DOHH2 (cell line): ENCODE measurements around the gene KCNQ1.

Source experiments
- H3F3A ChIP-seq: fragments of 200-600 bp; sonication (generic), shearing (Covaris generic); 2 replicates; pipeline ENCODE4 v1.6.0; 2016; ENCODE audit warnings: antibody characterized with exemption, mild to moderate bottlenecking; ENCODE audit not compliant: control insufficient read depth, insufficient read depth
- H3K27ac ChIP-seq: fragments of 200-600 bp; sonication (generic); 2 replicates; pipeline ENCODE4 v1.5.1; 2014; ENCODE audit warnings: low read depth, mild to moderate bottlenecking, low read length, moderate library complexity
- H3K27me3 ChIP-seq: fragments of 200-600 bp; sonication (generic); 2 replicates; pipeline ENCODE4 v1.6.1; 2014; ENCODE audit warnings: mild to moderate bottlenecking, low read length, mixed read lengths; ENCODE audit not compliant: control insufficient read depth
- H3K36me3 ChIP-seq: fragments of 200-600 bp; sonication (generic); 2 replicates; pipeline ENCODE4 v1.6.1; 2014; ENCODE audit warnings: mild to moderate bottlenecking, low read length, moderate library complexity, mixed read lengths; ENCODE audit not compliant: control insufficient read depth
- H3K4me1 ChIP-seq: fragments of 200-600 bp; sonication (generic); 2 replicates; pipeline ENCODE4 v1.6.1; 2014; ENCODE audit warnings: mild to moderate bottlenecking, low read length, mixed read lengths; ENCODE audit not compliant: control insufficient read depth
- H3K4me2 ChIP-seq: fragments of 200-600 bp; sonication (generic); 2 replicates; pipeline ENCODE4 v1.6.0; 2014; ENCODE audit warnings: mild to moderate bottlenecking, low read length, moderate library complexity
- H3K4me3 ChIP-seq: fragments of 200-600 bp; sonication (generic); 2 replicates; pipeline ENCODE4 v1.5.1; 2014; ENCODE audit warnings: mild to moderate bottlenecking, low read length, mixed read lengths
- H3K79me2 ChIP-seq: fragments of 200-600 bp; sonication (generic); 2 replicates; pipeline ENCODE4 v1.6.1; 2014; ENCODE audit warnings: mild to moderate bottlenecking, low read length, mixed read lengths; ENCODE audit not compliant: control insufficient read depth
- H3K9me2 ChIP-seq: fragments of 200-600 bp; sonication (generic); replicated peaks from 2 replicates; pipeline ENCODE4 v1.6.1; 2014; ENCODE audit warnings: mild to moderate bottlenecking, low read length, mixed read lengths; ENCODE audit not compliant: control insufficient read depth
- H3K9me3 ChIP-seq: fragments of 200-600 bp; sonication (generic); 2 replicates; pipeline ENCODE4 v1.6.1; 2014; ENCODE audit warnings: antibody characterized with exemption, low read length, mixed read lengths; ENCODE audit not compliant: control insufficient read depth, insufficient read depth
- H4K20me1 ChIP-seq: fragments of 200-600 bp; sonication (generic); 2 replicates; pipeline ENCODE4 v1.6.0; 2014; ENCODE audit warnings: low read depth, mild to moderate bottlenecking, antibody characterized with exemption, low read length, moderate library complexity; ENCODE audit not compliant: control insufficient read depth, insufficient read depth
- EZH2phosphoT487 ChIP-seq: fragments of 200-600 bp; sonication (generic); IDR thresholded peaks from 2 replicates; pipeline ENCODE4 v1.6.1; 2017; ENCODE audit warnings: borderline replicate concordance, mild to moderate bottlenecking, antibody characterized with exemption, low read length, moderate library complexity, mixed read lengths
- TF ChIP-seq, protein P1 (sequence below): fragments of 200-600 bp; sonication (generic); IDR thresholded peaks from one replicate; pipeline ENCODE4 v1.5.1; 2014; ENCODE audit warnings: antibody characterized with exemption, mild to moderate bottlenecking, low read depth, low read length; ENCODE audit not compliant: poor library complexity, severe bottlenecking

Gene KCNQ1

DNA sequence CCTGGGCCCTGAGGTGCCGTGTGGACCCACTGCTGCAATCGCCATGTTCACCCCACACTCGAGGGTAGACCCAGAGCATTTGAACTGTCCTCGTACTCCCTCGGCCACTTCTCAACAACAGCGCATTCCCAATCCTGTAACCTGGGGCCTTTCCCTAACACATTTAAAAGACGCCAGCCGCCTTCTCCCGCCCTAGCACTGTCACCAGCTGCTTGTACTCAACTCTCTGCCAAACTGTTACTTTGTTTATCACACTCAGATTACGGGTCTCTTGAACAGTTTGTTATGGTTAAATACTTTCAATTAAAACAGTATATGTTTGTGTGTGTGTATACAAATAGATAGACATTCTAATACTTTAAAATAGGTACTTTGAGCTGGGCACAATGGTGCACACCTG, 420.1 kb downstream of the KCNQ1 start:
- no peak overlapping the region for H3K4me2 ChIP-seq
- H3F3A ChIP-seq = no peaks in the 10 kb centered on the region
- H3K36me3 ChIP-seq = no peaks in the 10 kb centered on the region
- H3K79me2 ChIP-seq = no peaks in the 10 kb centered on the region
- H3K4me1 ChIP-seq = no peaks in the 10 kb centered on the region
- H3K9me3 ChIP-seq = no peaks in the 10 kb centered on the region
- no peaks in the 10 kb centered on the region for H3K27me3 ChIP-seq
- H3K27ac ChIP-seq = no peak overlapping the region
- no peak overlapping the region for H3K4me3 ChIP-seq
- no peaks in the 10 kb centered on the region for H3K9me2 ChIP-seq
- TF ChIP-seq EZH2phosphoT487 = no peak
- no peaks in the 10 kb centered on the region for H4K20me1 ChIP-seq

DNA sequence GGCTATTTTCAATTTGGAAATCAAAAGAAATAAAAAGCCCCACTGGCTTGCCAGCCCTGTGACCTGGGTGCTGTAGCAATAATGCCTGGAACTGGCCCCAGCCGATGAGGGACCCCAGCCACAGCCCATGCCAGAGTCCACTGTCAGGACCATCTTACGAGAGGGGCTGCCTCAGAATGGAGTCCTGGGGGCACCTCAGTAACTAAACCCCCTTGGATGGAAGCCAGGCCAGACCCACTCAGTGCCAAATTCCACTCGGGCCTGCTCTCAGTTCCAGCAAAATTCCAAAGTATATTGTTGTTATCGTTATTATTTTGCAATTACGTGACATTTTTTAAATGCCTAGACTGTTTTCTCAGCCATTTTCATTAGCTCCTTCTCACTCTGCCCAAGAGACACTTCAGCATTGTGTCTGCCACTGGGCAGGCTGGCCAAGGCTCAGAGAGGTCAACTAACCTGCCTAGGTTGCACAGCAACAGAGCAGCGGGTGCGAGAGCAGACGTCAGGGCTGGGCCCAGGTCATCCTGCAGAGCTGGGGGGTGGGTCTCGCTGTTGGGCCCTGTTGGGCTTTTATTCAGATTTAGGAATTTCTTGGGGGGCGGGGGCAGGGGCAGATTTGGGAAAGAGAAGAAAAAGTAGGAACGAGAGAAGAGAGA, 421.2 kb downstream of the KCNQ1 start:
- TF ChIP-seq EZH2phosphoT487 = no peak
- TF ChIP-seq, protein P1, sequence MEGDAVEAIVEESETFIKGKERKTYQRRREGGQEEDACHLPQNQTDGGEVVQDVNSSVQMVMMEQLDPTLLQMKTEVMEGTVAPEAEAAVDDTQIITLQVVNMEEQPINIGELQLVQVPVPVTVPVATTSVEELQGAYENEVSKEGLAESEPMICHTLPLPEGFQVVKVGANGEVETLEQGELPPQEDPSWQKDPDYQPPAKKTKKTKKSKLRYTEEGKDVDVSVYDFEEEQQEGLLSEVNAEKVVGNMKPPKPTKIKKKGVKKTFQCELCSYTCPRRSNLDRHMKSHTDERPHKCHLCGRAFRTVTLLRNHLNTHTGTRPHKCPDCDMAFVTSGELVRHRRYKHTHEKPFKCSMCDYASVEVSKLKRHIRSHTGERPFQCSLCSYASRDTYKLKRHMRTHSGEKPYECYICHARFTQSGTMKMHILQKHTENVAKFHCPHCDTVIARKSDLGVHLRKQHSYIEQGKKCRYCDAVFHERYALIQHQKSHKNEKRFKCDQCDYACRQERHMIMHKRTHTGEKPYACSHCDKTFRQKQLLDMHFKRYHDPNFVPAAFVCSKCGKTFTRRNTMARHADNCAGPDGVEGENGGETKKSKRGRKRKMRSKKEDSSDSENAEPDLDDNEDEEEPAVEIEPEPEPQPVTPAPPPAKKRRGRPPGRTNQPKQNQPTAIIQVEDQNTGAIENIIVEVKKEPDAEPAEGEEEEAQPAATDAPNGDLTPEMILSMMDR = no peak

DNA sequence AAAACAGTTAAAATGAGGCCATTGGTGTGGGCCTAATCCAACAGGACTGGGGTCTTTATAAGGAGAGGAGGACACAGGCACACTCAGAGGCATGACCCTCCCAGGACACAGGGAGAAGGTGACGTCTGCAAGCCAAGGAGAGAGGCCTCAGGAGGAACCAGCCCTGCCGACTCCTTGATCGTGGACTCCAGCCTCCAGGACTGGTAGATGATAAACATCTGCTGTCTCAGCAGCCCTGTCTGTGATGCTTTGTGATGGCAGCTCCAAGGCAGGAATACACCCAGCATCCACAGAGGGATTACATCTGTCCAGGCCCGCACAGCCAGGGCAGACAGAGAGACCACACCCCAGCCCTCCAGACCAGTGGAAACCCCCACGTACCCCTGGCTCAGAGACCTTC, 422.3 kb downstream of the KCNQ1 start:
- Histone ChIP-seq H3K79me2 (no peaks in the 10 kb centered on the region), H3K4me1 (no peaks in the 10 kb centered on the region), H4K20me1 (no peaks in the 10 kb centered on the region), H3K4me2 (no peak overlapping the region), H3K9me3 (no peaks in the 10 kb centered on the region), H3K27me3 (no peaks in the 10 kb centered on the region), H3K27ac (no peak overlapping the region), H3K36me3 (no peaks in the 10 kb centered on the region), H3F3A (no peaks in the 10 kb centered on the region), H3K9me2 (no peaks in the 10 kb centered on the region), H3K4me3 (no peak overlapping the region)
- no peak for TF ChIP-seq EZH2phosphoT487
- TF ChIP-seq, protein P1 = no peak

More for the DNA sequence above, 421.2 kb downstream of the KCNQ1 start:
- no peaks in the 10 kb centered on the region for H3K79me2 ChIP-seq
- H3K4me1 ChIP-seq = no peaks in the 10 kb centered on the region
- no peaks in the 10 kb centered on the region for H3K36me3 ChIP-seq
- no peak overlapping the region for H3K4me3 ChIP-seq
- H3K9me2 ChIP-seq = no peaks in the 10 kb centered on the region
- no peaks in the 10 kb centered on the region for H3K9me3 ChIP-seq
- H3K27ac ChIP-seq = no peak overlapping the region
- H4K20me1 ChIP-seq = no peaks in the 10 kb centered on the region
- H3K4me2 ChIP-seq = no peak overlapping the region
- H3F3A ChIP-seq = no peaks in the 10 kb centered on the region
- H3K27me3 ChIP-seq = no peaks in the 10 kb centered on the region

DNA sequence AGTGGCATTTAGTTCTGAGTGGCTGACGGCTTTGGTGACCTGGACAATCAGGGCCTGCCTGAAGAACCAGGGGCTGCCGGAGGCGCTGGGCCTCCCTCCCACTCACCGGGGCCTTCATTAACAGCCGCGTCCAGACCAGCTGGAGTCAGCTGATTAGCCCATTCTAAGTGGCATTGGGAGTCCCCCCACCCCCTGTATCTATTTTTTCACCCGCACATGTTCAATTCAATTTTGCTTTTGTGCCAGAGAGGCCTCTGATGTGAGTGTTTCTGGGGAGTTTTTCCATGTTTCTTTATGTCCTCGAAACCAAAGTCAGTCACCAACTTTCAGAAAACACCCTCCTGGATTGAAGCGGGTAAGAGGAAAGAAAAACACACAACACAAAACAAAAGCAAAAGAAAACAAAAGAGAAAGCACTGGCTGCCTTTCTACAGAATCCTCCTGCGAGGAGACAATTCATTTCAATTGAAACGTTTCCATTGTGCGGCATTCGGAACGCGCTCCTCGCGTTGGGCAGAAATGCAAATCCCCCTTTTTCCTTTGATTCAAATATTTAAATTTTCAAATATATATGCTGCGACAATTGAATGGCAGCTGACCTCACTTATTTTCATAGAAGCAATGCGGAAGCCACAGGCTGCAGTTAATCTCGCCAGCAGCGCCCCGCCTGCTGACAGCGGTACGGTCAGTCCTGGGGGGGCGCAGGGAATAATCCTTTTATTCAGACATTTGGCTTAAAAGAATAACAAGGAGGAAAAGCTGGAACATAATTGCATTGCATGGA, 423.1 kb downstream of the KCNQ1 start:
- H3K9me3 ChIP-seq = no peaks in the 10 kb centered on the region
- no peak overlapping the region for H3K4me3 ChIP-seq
- H3K27ac ChIP-seq = no peak overlapping the region
- no peaks in the 10 kb centered on the region for H4K20me1 ChIP-seq
- H3K79me2 ChIP-seq = no peaks in the 10 kb centered on the region
- no peaks in the 10 kb centered on the region for H3F3A ChIP-seq
- no peak for TF ChIP-seq EZH2phosphoT487
- TF ChIP-seq, protein P1 = no peak
- no peak overlapping the region for H3K4me2 ChIP-seq
- no peaks in the 10 kb centered on the region for H3K27me3 ChIP-seq
- no peaks in the 10 kb centered on the region for H3K36me3 ChIP-seq
- H3K9me2 ChIP-seq = no peaks in the 10 kb centered on the region
- H3K4me1 ChIP-seq = no peaks in the 10 kb centered on the region
